GM19193 (cell line): Measurements from ENCODE around the gene TUBG1.
A peak's percentile ranks its signal among the peaks of the same experiment; 100 is the strongest.

ENCODE experiments used
- POLR2A ChIP-seq: IDR thresholded peaks from 4 replicates; pipeline ENCODE4 v1.6.1; 2011; ENCODE audit not compliant: insufficient read depth, insufficient read length; ENCODE audit errors: extremely low read depth

Gene TUBG1

DNA sequence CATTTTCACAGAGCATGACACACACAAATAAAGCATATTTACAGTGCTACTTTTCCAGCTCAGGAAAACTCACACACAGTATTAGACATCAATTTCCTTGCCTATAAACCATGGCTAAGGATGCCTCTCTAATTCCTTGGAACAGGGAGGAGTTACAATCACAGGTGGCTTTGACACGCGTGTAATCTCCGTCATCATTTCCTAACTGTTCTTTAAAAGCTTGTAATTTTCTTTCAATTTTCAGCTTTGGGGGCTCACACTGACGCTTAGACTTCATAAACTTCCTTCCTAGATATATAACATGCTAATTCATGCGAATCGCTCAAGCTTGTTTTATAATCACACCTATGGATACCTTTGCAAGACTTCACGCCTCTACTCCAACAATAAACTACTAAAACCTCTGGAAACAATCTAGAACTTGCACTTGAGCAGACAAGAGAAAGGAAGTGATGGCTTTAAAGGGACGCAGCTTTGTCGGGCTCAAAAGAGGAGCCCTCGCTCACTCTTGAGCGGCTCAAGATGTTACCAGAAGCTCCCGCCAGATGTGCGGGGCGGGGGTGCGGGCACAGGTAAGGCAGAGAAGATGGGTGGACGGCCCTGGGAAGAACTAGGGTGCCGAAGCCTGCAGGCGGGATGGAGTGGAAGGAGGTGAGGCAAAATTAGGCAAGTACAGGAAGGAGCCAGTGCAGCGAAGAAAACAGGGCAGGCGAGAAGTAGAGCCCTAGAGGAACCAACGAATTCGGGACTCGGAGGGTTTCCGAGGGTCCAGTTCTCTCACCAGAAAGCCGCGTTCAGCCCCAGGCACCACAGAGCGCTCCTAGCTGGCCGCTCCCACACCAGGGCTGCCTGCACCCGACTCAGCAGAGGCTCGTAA lies 940 bp upstream of the TUBG1 start:
- TF ChIP-seq POLR2A, result no peak

DNA sequence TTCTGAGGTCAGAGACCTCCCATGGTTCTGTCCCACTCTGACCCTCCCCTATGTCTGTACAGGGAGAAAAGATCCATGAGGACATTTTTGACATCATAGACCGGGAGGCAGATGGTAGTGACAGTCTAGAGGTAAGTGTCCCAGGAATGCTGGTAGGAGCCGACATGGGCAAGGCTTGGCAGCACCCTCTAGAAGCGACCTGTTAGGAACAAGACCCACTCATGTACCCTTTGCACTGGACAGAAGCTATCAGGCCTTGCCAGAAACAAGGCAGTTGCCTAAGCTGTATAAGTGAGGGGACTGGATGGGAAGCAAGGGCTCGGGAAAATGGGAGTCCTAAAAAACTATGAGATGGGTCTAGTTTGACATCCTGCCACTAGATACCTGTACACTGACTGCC lies 2.5 kb downstream of the TUBG1 start:
- TF ChIP-seq POLR2A, result no peak

GRCh38 chr17:42613699-42614295 lies 4.3 kb downstream of the TUBG1 start:
- TF ChIP-seq POLR2A, result no peak

DNA sequence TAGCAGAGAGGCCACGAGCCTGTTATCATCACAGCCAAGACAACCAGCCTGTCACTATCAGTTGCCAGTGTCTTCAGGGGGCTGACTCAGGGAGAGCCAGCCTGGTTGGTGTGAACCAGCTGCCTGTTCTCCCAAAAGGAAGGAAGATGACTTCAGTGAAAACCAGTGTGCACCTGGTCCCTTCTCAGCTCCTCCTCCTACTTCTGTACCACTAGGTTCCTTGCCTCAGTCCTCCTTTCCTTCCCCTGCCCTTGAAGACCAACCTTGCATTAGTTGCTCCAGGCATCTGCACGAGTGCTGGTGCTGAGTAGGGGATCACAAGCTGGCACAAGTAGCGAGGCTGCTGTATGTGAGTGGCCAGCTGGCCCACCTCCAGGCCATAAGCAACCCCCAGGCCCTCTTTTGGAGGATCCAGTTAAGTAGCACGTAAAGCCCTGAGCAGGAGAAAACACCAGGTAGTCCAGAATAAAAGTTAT lies 8.5 kb downstream of the TUBG1 start:
- no peak for TF ChIP-seq POLR2A

- TF ChIP-seq POLR2A, result peak; percentile 41
These were observed 9.1 kb downstream of the TUBG1 start for GRCh38 chr17:42618442-42619150.

DNA sequence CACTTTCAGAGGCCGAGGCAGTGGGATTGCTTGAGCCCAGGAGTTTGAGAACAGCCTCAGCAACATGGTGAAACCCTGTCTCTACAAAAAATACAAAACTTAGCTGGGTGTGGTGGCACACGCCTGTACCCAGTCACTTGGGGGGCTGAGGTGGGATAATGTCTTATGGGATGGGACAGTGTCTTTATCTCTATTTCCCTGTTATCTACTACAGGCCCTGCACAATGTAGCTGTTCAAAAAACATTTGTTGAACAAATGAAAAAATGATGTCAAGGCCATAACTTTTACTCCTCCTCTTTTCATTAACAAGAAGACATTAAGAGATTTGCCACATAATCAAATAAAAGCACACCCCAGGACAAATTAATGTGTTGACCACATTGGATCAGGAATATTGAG lies 13.8 kb downstream of the TUBG1 start:
- TF ChIP-seq POLR2A, result no peak

- TF ChIP-seq POLR2A, result no peak
These were observed 14.5 kb downstream of the TUBG1 start for GRCh38 chr17:42623732-42624596.

GRCh38 chr17:42629411-42630009 lies 20.0 kb downstream of the TUBG1 start:
- TF ChIP-seq POLR2A, result no peak

GRCh38 chr17:42632949-42633444 lies 23.5 kb downstream of the TUBG1 start:
- TF ChIP-seq POLR2A, result no peak

- TF ChIP-seq POLR2A, result no peak
These were observed 30.1 kb downstream of the TUBG1 start for GRCh38 chr17:42639525-42640113.

GRCh38 chr17:42640121-42640520 lies 30.6 kb downstream of the TUBG1 start:
- no peak for TF ChIP-seq POLR2A

- no peak for TF ChIP-seq POLR2A
These were observed 32.9 kb downstream of the TUBG1 start for GRCh38 chr17:42642336-42642735.

DNA sequence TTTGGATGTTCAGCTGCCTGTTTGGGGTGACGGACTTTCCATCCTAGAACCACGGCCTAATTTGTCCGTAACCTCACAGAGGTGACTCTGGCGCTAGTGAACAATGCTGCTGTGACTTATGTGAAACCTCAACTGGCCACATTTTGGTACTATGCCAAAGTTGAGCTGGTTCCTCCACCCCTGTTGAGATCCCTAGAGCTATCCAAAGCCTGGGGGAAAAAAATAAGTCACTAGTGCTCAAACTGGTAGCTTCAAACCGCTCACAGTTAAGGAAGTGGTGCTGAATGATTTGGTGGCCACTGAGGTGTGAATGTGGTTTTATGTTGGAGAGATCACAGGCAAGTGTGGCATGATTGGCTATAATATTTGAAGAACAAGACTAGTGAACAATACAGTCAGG lies 38.3 kb downstream of the TUBG1 start:
- TF ChIP-seq POLR2A, result no peak

DNA sequence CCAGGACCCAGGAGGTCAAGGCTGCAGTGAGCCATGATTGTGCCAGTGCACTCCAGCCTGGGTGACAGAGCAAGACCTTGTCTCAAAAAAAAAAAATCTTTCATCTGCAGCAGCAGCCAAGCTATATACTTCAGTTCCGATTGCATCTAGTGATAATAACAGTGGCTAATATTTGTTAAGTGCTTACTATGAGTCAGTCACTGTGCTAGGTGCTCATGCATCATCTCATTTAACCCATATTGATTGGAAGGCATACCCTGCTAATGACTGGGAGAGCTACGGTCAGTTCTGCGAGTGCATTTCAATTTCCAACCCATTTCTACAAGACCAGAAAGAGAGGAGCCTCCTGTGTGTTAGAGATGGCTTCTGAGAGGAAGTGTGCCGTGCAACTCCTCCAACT lies 41.9 kb downstream of the TUBG1 start:
- TF ChIP-seq POLR2A, result no peak
